GM12865 (cell line): ENCODE data around the gene CCL2.

Source experiments
- DNase-seq: peaks from one replicate; pipeline ENCODE4 v3.0.0; 2010; ENCODE audit warnings: low read depth
- H3K4me3 ChIP-seq: 2 replicates; pipeline ENCODE4 v1.5.1; 2011; ENCODE audit warnings: mild to moderate bottlenecking, low read depth, low read length, control low read depth
- CTCF ChIP-seq: IDR thresholded peaks from 2 replicates; pipeline ENCODE4 v1.5.1; 2011; ENCODE audit warnings: low read length, control low read depth, low read depth, inconsistent platforms; ENCODE audit not compliant: insufficient read depth; ENCODE audit errors: missing control alignments

The CCL2 gene

DNA sequence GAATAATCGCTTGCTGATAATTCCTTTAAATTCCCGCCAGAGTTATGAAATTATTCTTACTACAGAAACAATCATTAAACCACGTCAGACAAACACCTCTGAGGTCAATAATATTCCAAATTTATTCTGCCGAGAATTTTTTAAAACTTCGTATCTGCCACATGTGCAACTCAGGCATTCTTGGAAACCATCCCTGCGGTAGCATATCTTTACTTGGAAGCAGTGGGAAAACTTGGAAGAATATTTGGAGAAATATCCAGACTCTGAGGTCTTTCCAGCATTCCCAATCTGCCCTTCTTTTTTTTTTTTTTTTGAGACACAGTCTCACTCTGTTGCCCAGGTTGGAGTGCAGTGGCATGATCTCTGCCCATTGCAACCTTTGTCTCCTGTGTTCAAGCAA, 28.5 kb downstream of the CCL2 start:
- DNase-seq = no peak
- no peak overlapping the region for H3K4me3 ChIP-seq
- TF ChIP-seq CTCF = no peak

GRCh38 chr17:34285286-34285792, 30.3 kb downstream of the CCL2 start, which contains the start of gene CCL11:
Gene CCL11 (plus strand): TSS chr17:34285742. CDS start chr17:34285809, 67 bp downstream.
- TF ChIP-seq CTCF = no peak
- H3K4me3 ChIP-seq = no peak within 1 kb of the TSS
- DNase-seq = no peak

GRCh38 chr17:34287875-34288274, 32.8 kb downstream of the CCL2 start:
- no peak for TF ChIP-seq CTCF
- no peak overlapping the region for H3K4me3 ChIP-seq
- DNase-seq = no peak

DNA sequence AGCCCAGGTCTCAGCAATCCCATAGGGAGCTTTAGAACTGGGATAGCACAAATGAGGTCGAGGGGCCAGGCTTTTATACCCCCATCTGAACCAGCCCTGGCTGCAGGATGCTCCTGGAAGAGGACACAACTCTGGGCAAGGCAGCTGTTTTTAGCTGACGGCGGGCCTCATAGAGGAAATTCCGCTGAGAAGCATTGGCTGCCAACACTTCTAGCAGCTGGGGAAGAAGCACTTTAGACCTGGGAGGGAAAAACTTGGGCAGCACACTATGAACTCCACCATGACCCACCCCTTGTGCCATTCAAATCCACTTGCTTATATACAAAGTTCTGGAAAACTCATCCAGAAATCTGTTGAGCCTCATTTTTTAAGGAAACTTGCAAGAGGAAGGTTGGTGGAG, 35.5 kb downstream of the CCL2 start:
- no peak for DNase-seq
- TF ChIP-seq CTCF = no peak
- no peak overlapping the region for H3K4me3 ChIP-seq

- no peak for TF ChIP-seq CTCF
- no peak for DNase-seq
- no peak overlapping the region for H3K4me3 ChIP-seq
Observed at GRCh38 chr17:34291721-34292348, 36.8 kb downstream of the CCL2 start.

GRCh38 chr17:34299027-34299426, 43.9 kb downstream of the CCL2 start:
- no peak for DNase-seq
- H3K4me3 ChIP-seq = no peak overlapping the region
- no peak for TF ChIP-seq CTCF
